H9 (cell line): Measurements from ENCODE around the gene APOB. TPM values are rescaled to one million over a fixed set of nuclear protein-coding genes. Genes with fewer than 3 reads are reported as not detected.

ENCODE experiments used
- DNase-seq: peaks from one replicate; pipeline ENCODE4 v3.0.0-alpha.2; 2017
- H2AFZ ChIP-seq: one replicate; pipeline ENCODE4 v1.6.1; 2013; ENCODE audit warnings: mild to moderate bottlenecking, low read length, control low read depth, moderate library complexity
- H2AK5ac ChIP-seq: 2 replicates; pipeline ENCODE4 v1.6.1; 2013; ENCODE audit warnings: low read length, control low read depth, mixed read lengths; ENCODE audit not compliant: insufficient read length
- H2BK120ac ChIP-seq: one replicate; pipeline ENCODE4 v1.6.1; 2013; ENCODE audit warnings: low read depth, mild to moderate bottlenecking, low read length, control low read depth, inconsistent platforms; ENCODE audit not compliant: poor library complexity, severe bottlenecking
- H2BK12ac ChIP-seq: 2 replicates; pipeline ENCODE4 v1.6.1; 2013; ENCODE audit warnings: low read length, control low read depth, mixed read lengths, low read depth; ENCODE audit not compliant: insufficient read length
- H2BK15ac ChIP-seq: 2 replicates; pipeline ENCODE4 v1.6.1; 2013; ENCODE audit warnings: low read depth, low read length, control low read depth
- H2BK20ac ChIP-seq: one replicate; pipeline ENCODE4 v1.6.1; 2013; ENCODE audit warnings: low read depth, mild to moderate bottlenecking, low read length, control low read depth, inconsistent platforms; ENCODE audit not compliant: poor library complexity, severe bottlenecking
- H2BK5ac ChIP-seq: 2 replicates; pipeline ENCODE4 v1.6.1; 2013; ENCODE audit warnings: low read length, control low read depth, mixed read lengths; ENCODE audit not compliant: insufficient read length
- H3K14ac ChIP-seq: 2 replicates; pipeline ENCODE4 v1.6.1; 2013; ENCODE audit warnings: low read length, control low read depth; ENCODE audit not compliant: insufficient read depth
- H3K18ac ChIP-seq: 2 replicates; pipeline ENCODE4 v1.6.1; 2013; ENCODE audit warnings: low read depth, mild to moderate bottlenecking, mixed read lengths, low read length, control low read depth; ENCODE audit not compliant: insufficient read length
- H3K23ac ChIP-seq: 2 replicates; pipeline ENCODE4 v1.6.1; 2013; ENCODE audit warnings: low read length, control low read depth, mixed read lengths, low read depth; ENCODE audit not compliant: insufficient read length
- H3K23me2 ChIP-seq: 2 replicates; pipeline ENCODE4 v1.6.1; 2013; ENCODE audit warnings: low read depth, mild to moderate bottlenecking, mixed read lengths, low read length, control low read depth; ENCODE audit not compliant: insufficient read length, poor library complexity, severe bottlenecking
- H3K27ac ChIP-seq: 2 replicates; pipeline ENCODE4 v1.5.1; 2013; ENCODE audit warnings: low read length, control low read depth, mixed read lengths, low read depth; ENCODE audit not compliant: insufficient read length
- H3K27me3 ChIP-seq: 2 replicates; pipeline ENCODE4 v1.6.1; 2013; ENCODE audit warnings: low read length, control low read depth, inconsistent platforms; ENCODE audit not compliant: insufficient read depth
- H3K4ac ChIP-seq: 2 replicates; pipeline ENCODE4 v1.6.1; 2013; ENCODE audit warnings: low read depth, mild to moderate bottlenecking, control low read depth, inconsistent platforms, low read length, moderate library complexity
- H3K4me1 ChIP-seq: 2 replicates; pipeline ENCODE4 v1.6.1; 2013; ENCODE audit warnings: low read length, control low read depth, inconsistent platforms; ENCODE audit not compliant: insufficient read depth
- H3K4me2 ChIP-seq: 2 replicates; pipeline ENCODE4 v1.6.1; 2013; ENCODE audit warnings: low read length, control low read depth, mixed read lengths; ENCODE audit not compliant: insufficient read length, insufficient read depth
- H3K56ac ChIP-seq: 2 replicates; pipeline ENCODE4 v1.6.1; 2013; ENCODE audit warnings: low read depth, mild to moderate bottlenecking, mixed read lengths, low read length, control low read depth; ENCODE audit not compliant: insufficient read length
- H3K79me1 ChIP-seq: 2 replicates; pipeline ENCODE4 v1.6.1; 2013; ENCODE audit warnings: low read depth, mild to moderate bottlenecking, moderate library complexity, low read length, control low read depth, inconsistent platforms; ENCODE audit not compliant: insufficient read depth, poor library complexity, severe bottlenecking
- H3K79me2 ChIP-seq: 2 replicates; pipeline ENCODE4 v1.6.1; 2013; ENCODE audit warnings: low read length, control low read depth, inconsistent platforms; ENCODE audit not compliant: insufficient read depth
- H3K9ac ChIP-seq: 2 replicates; pipeline ENCODE4 v1.6.1; 2013; ENCODE audit warnings: low read length, control low read depth, mixed read lengths; ENCODE audit not compliant: insufficient read length; ENCODE audit errors: extremely low read depth
- H3K9me3 ChIP-seq: one replicate; pipeline ENCODE4 v1.6.1; 2013; ENCODE audit warnings: low read depth, low read length, inconsistent platforms; ENCODE audit not compliant: control insufficient read depth
- H3T11ph ChIP-seq: one replicate; pipeline ENCODE4 v1.6.1; 2013; ENCODE audit warnings: mild to moderate bottlenecking, low read length, control low read depth, inconsistent platforms
- H4K20me1 ChIP-seq: one replicate; pipeline ENCODE4 v1.6.1; 2013; ENCODE audit not compliant: control insufficient read depth, insufficient read length, insufficient read depth
- H4K5ac ChIP-seq: 2 replicates; pipeline ENCODE4 v1.6.1; 2013; ENCODE audit warnings: low read depth, mild to moderate bottlenecking, mixed read lengths, low read length, control low read depth; ENCODE audit not compliant: insufficient read length
- H4K8ac ChIP-seq: replicated peaks from 2 replicates; pipeline ENCODE4 v1.6.1; 2013; ENCODE audit warnings: low read length, control low read depth, mixed read lengths, low read depth; ENCODE audit not compliant: insufficient read length
- H4K91ac ChIP-seq: 2 replicates; pipeline ENCODE4 v1.6.1; 2013; ENCODE audit warnings: low read depth, mild to moderate bottlenecking, moderate library complexity, mixed read lengths, low read length, control low read depth; ENCODE audit not compliant: insufficient read length
- H3K27ac Mint-ChIP-seq, 3 experiments: 2 replicates in 2 of 3; 3 replicates in 1 of 3; pipeline ENCODE4 v1.8.0; 2020 to 2021; ENCODE audit warnings: mixed read lengths in 3 of 3, mild to moderate bottlenecking in 1 of 3, moderate library complexity in 1 of 3
- H3K27me3 Mint-ChIP-seq: 2 replicates; pipeline ENCODE4 v1.8.0; 2021; ENCODE audit warnings: low read depth, mild to moderate bottlenecking, moderate library complexity, mixed read lengths
- H3K36me3 Mint-ChIP-seq, 3 experiments: 2 replicates in 2 of 3; 3 replicates in 1 of 3; pipeline ENCODE4 v1.8.0; 2020 to 2021; ENCODE audit warnings: low read depth in 3 of 3, mixed read lengths in 3 of 3; ENCODE audit not compliant: insufficient read depth in 1 of 3
- H3K4me1 Mint-ChIP-seq, 2 experiments: 2 replicates each; pipeline ENCODE4 v1.8.0; 2020; ENCODE audit warnings: mixed read lengths in 2 of 2
- H3K4me3 Mint-ChIP-seq, 2 experiments: 2 replicates in 1 of 2; 3 replicates in 1 of 2; pipeline ENCODE4 v1.8.0; 2020 to 2021; ENCODE audit warnings: mild to moderate bottlenecking in 2 of 2, mixed read lengths in 2 of 2, moderate library complexity in 1 of 2
- H3K9me3 Mint-ChIP-seq, 2 experiments: 2 replicates in 1 of 2; 3 replicates in 1 of 2; pipeline ENCODE4 v1.8.0; 2020; ENCODE audit warnings: mild to moderate bottlenecking in 2 of 2, mixed read lengths in 2 of 2, moderate library complexity in 1 of 2
- WGBS: extraction: QIAGEN DNeasy Blood & Tissue Kit; methylation state at CpG from one replicate; pipeline ENCODE4 v1.1.7; 2013; ENCODE audit warnings: missing lambda C conversion rate, low lambda C conversion rate, mixed read lengths; ENCODE audit not compliant: insufficient read length; ENCODE audit errors: extremely low coverage; 5-methylcytosine and 5-hydroxymethylcytosine counted together
- total RNA-seq: library from RNA; stranded (reverse); gene quantifications from 2 replicates; pipeline ENCODE4 v1.2.1, GENCODE V29; 2021
- TF ChIP-seq, protein P1 (sequence below): fragments of 200-600 bp; sonication (generic); conservative IDR thresholded peaks from 3 replicates; pipeline ENCODE4 v1.8.0; 2021; ENCODE audit warnings: antibody characterized with exemption, mild to moderate bottlenecking

Gene APOB
- total RNA-seq, 1 experiment from 2014 or later, result 0.26 TPM

DNA sequence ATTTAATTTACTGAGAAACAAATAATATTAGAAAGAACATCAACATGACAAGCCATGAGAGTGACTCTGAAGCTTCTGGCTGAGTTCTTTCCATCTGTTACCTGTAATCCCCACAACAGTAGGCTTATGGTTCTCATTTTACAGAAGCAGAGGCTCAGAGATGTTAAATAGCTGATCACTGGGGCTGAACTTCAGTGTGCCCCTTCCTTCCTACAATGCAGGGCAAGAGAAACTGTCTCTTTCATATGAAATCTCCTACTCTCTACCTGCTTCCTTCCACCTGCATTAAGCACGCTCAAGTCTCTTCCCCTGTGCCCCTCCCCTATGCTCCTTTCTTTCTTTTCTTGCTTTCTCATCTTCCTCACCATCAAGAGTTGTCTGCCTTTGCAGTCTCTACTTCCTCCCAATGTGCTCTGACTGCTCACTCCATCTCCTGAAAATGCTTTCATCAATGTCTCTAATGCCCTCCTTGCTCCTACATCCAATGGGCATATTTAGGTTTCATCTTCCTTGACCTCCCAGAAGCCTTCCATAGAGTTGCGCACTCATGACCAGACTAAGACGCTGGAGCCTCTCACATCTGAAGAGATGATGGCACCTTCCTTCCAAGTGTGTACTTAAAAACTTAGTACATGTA lies 23.7 kb downstream of the APOB start:
- Histone ChIP-seq H3K27me3 (no peaks in the 10 kb centered on the region), H3K4ac (no peak overlapping the region), H2BK15ac (no peak overlapping the region), H3K9me3 (no peaks in the 10 kb centered on the region), H4K20me1 (no peaks in the 10 kb centered on the region), H2BK20ac (no peak overlapping the region), H3K4me1 (no peaks in the 10 kb centered on the region), H3K9ac (no peak overlapping the region), H4K91ac (no peak overlapping the region), H3K23me2 (no peaks in the 10 kb centered on the region), H4K8ac (no peak overlapping the region), H2BK12ac (no peak overlapping the region), H3K18ac (no peak overlapping the region), H3K14ac (no peak overlapping the region), H3K23ac (no peak overlapping the region), H3K27ac (no peak overlapping the region), H3K79me2 (no peaks in the 10 kb centered on the region), H2BK120ac (no peak overlapping the region), H3K4me2 (no peak overlapping the region), H2BK5ac (no peak overlapping the region), H3K79me1 (no peaks in the 10 kb centered on the region), H2AFZ (no peak overlapping the region), H4K5ac (no peak overlapping the region), H3T11ph (no peak overlapping the region), H2AK5ac (no peak overlapping the region), H3K56ac (no peak overlapping the region)
- Mint-ChIP-seq H3K9me3 (no peaks in the 10 kb centered on the region; a peak in 1 of 5 replicates), H3K27ac (no peak overlapping the region), H3K4me1 (no peaks in the 10 kb centered on the region), H3K4me3 (no peak overlapping the region), H3K36me3 (no peaks in the 10 kb centered on the region; a peak in 1 of 7 replicates), H3K27me3 (peaks cover 4% of the 10 kb centered on the region; the same call in 1 of the 2 replicates)
- WGBS, result no CpG with 5 or more reads among the region's 3 CpGs
- DNase-seq, result no peak
- TF ChIP-seq, protein P1, sequence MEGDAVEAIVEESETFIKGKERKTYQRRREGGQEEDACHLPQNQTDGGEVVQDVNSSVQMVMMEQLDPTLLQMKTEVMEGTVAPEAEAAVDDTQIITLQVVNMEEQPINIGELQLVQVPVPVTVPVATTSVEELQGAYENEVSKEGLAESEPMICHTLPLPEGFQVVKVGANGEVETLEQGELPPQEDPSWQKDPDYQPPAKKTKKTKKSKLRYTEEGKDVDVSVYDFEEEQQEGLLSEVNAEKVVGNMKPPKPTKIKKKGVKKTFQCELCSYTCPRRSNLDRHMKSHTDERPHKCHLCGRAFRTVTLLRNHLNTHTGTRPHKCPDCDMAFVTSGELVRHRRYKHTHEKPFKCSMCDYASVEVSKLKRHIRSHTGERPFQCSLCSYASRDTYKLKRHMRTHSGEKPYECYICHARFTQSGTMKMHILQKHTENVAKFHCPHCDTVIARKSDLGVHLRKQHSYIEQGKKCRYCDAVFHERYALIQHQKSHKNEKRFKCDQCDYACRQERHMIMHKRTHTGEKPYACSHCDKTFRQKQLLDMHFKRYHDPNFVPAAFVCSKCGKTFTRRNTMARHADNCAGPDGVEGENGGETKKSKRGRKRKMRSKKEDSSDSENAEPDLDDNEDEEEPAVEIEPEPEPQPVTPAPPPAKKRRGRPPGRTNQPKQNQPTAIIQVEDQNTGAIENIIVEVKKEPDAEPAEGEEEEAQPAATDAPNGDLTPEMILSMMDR, result no peak
